A549 (cell line): ENCODE data around the gene ZNF628. TPM values are rescaled to one million over a fixed set of nuclear protein-coding genes. Genes with fewer than 3 reads are reported as not detected.
A peak's percentile ranks its signal among the peaks of the same experiment; 100 is the strongest.

Experiments used
- ATAC-seq, 2 experiments: fragments of 200-7000 bp in 1 of 2; fragments of >200 bp in 1 of 2; cut with Nextera tagmentation in 1 of 2; cut with Tn5 transposase in 1 of 2; 3 replicates each; pipeline versions ENCODE4 v1.8.0 to v1.9.1; 2018 to 2020; ENCODE audit warnings: mild to moderate bottlenecking in 1 of 2, moderate library complexity in 1 of 2
- CTCF ChIA-PET: fragments of 300-600 bp; sonication (Branson Sonifier 250); formaldehyde crosslinking; extraction: SDS; loops from one replicate; lab custom pipeline; 2021; ENCODE audit warnings: antibody characterized with exemption, inconsistent platforms; lab: Yijun Ruan, JAX
- POLR2A ChIA-PET: fragments of 350-600 bp; formaldehyde crosslinking; extraction: SDS; loops from one replicate; lab custom pipeline; 2021; ENCODE audit warnings: antibody characterized with exemption, inconsistent platforms; lab: Yijun Ruan, JAX
- DNase-seq, 2 experiments: peaks; one replicate each; pipeline versions ENCODE4 v3.0.0 to v3.0.0-alpha.2; 2011 to 2016; ENCODE audit warnings: low read depth in 1 of 2, low spot score in 1 of 2
- FAIRE-seq: peaks from 2 replicates; lab custom pipeline; 2011; peaks lifted over from hg19 to GRCh38; lab: Jason Lieb, UNC
- H3K27ac ChIP-seq, 2 experiments: fragments of >200 bp; sonication (Bioruptor Twin); formaldehyde crosslinking; 3 replicates each; pipeline ENCODE4 v1.5.1; 2016 to 2017
- H3K4me1 ChIP-seq: fragments of >200 bp; sonication (Bioruptor Twin); formaldehyde crosslinking; 3 replicates; pipeline ENCODE4 v1.6.1; 2016
- H3K4me2 ChIP-seq: fragments of >200 bp; sonication (Bioruptor Twin); formaldehyde crosslinking; 3 replicates; pipeline ENCODE4 v1.6.1; 2016
- H3K4me3 ChIP-seq: fragments of >200 bp; sonication (Bioruptor Twin); formaldehyde crosslinking; 3 replicates; pipeline ENCODE4 v1.5.1; 2016
- H3K9me3 ChIP-seq: fragments of >200 bp; sonication (Bioruptor Twin); formaldehyde crosslinking; 3 replicates; pipeline ENCODE4 v1.6.1; 2016
- CBX8 ChIP-seq: fragments of 200-600 bp; sonication (generic); IDR thresholded peaks from 2 replicates; pipeline ENCODE4 v1.6.1; 2016
- CEBPB ChIP-seq, 2 experiments: fragments of >200 bp in 1 of 2; sonication (Bioruptor Twin) in 1 of 2; formaldehyde crosslinking in 1 of 2; IDR thresholded peaks; 2 replicates each; pipeline ENCODE4 v1.6.1; 2012 to 2016
- CHD4 ChIP-seq: fragments of 200-600 bp; sonication (generic); IDR thresholded peaks from 2 replicates; pipeline ENCODE4 v1.6.1; 2016; ENCODE audit warnings: antibody characterized with exemption, mild to moderate bottlenecking, borderline replicate concordance
- EHF ChIP-seq: fragments of 250-450 bp; sonication (Bioruptor Pico); IDR thresholded peaks from 2 replicates; pipeline ENCODE4 v1.5.0; 2020; ENCODE audit warnings: mild to moderate bottlenecking
- EHMT2 ChIP-seq: fragments of 200-600 bp; sonication (generic); IDR thresholded peaks from 2 replicates; pipeline ENCODE4 v1.6.1; 2016; ENCODE audit warnings: antibody characterized with exemption, low read depth, mild to moderate bottlenecking, moderate library complexity
- FOSB ChIP-seq: fragments of 250-450 bp; sonication (Bioruptor Pico); IDR thresholded peaks from 2 replicates; pipeline ENCODE4 v1.5.0; 2020; ENCODE audit warnings: mild to moderate bottlenecking, moderate library complexity
- FOSL2 ChIP-seq, 2 experiments: fragments of 450-650 bp in 1 of 2; fragments of >200 bp in 1 of 2; sonication (Bioruptor Twin) in 1 of 2; formaldehyde crosslinking; IDR thresholded peaks; 2 replicates each; pipeline versions ENCODE4 v1.5.0 to v1.6.1; 2016 to 2020; ENCODE audit warnings: mild to moderate bottlenecking in 1 of 2, moderate library complexity in 1 of 2
- HES2 ChIP-seq: fragments of >200 bp; sonication (Bioruptor Twin); formaldehyde crosslinking; IDR thresholded peaks from 2 replicates; pipeline ENCODE4 v1.6.1; 2016
- HOXA7 ChIP-seq: fragments of 250-450 bp; sonication (Bioruptor Pico); IDR thresholded peaks from 2 replicates; pipeline ENCODE4 v1.5.0; 2020; ENCODE audit warnings: mild to moderate bottlenecking, moderate library complexity
- JUN ChIP-seq, 2 experiments: fragments of >200 bp; sonication (Bioruptor Twin); formaldehyde crosslinking; IDR thresholded peaks; 2 replicates in 1 of 2; 3 replicates in 1 of 2; pipeline ENCODE4 v1.6.1; 2016 to 2017
- KDM1A ChIP-seq: fragments of 200-600 bp; sonication (generic); IDR thresholded peaks from 2 replicates; pipeline ENCODE4 v1.6.1; 2016; ENCODE audit warnings: low read depth, mild to moderate bottlenecking
- NR3C1 ChIP-seq: fragments of >200 bp; sonication (Bioruptor Twin); formaldehyde crosslinking; IDR thresholded peaks from 3 replicates; pipeline ENCODE4 v1.6.1; 2017
- PHF8 ChIP-seq: fragments of 200-600 bp; sonication (generic); IDR thresholded peaks from 2 replicates; pipeline ENCODE4 v1.6.1; 2016; ENCODE audit warnings: low read depth, mild to moderate bottlenecking, antibody characterized with exemption, moderate library complexity, borderline replicate concordance
- POLR2A ChIP-seq: IDR thresholded peaks from 2 replicates; pipeline ENCODE4 v1.6.1; 2012; ENCODE audit warnings: mild to moderate bottlenecking, low read length
- RAD21 ChIP-seq, 2 experiments: fragments of >200 bp in 1 of 2; sonication (Bioruptor Twin) in 1 of 2; formaldehyde crosslinking in 1 of 2; IDR thresholded peaks in 1 of 2; conservative IDR thresholded peaks in 1 of 2; 2 replicates in 1 of 2; 3 replicates in 1 of 2; pipeline ENCODE4 v1.6.1; 2012 to 2018; ENCODE audit warnings: inconsistent platforms in 1 of 2
- SMC3 ChIP-seq: fragments of >200 bp; sonication (Bioruptor Twin); formaldehyde crosslinking; IDR thresholded peaks from 3 replicates; pipeline ENCODE4 v1.6.1; 2018; ENCODE audit warnings: inconsistent platforms
- SREBF2 ChIP-seq: fragments of 450-650 bp; IDR thresholded peaks from 2 replicates; pipeline ENCODE4 v1.6.1; 2014; ENCODE audit warnings: mild to moderate bottlenecking, moderate library complexity
- TP53 ChIP-seq: fragments of 250-450 bp; sonication (Bioruptor Pico); IDR thresholded peaks from 2 replicates; pipeline ENCODE4 v1.5.0; 2021; ENCODE audit warnings: mild to moderate bottlenecking, moderate library complexity
- ZC3H11A ChIP-seq: fragments of 450-650 bp; IDR thresholded peaks from 2 replicates; pipeline ENCODE4 v1.6.1; 2014; ENCODE audit warnings: antibody characterized with exemption, mild to moderate bottlenecking
- ZNF302 ChIP-seq: fragments of 250-450 bp; sonication (Bioruptor Pico); IDR thresholded peaks from 2 replicates; pipeline ENCODE4 v1.9.0; 2021; ENCODE audit warnings: inconsistent platforms, mild to moderate bottlenecking, moderate library complexity
- WGBS: methylation state at CpG from one replicate; pipeline ENCODE4 v1.1.6; 2017; ENCODE audit errors: missing lambda C conversion rate; 5-methylcytosine and 5-hydroxymethylcytosine counted together
- polyA plus RNA-seq, 4 experiments: library from polyadenylated mRNA; depleted of rRNA in 3 of 4; stranded (reverse); fragments of >200 nt; fragmentation: RNase III in 1 of 4; extraction: RNeasy Plus Mini Kit Qiagen cat#74134 plus additional on column Dnase treatment in 1 of 4; gene quantifications; 2 replicates in 3 of 4; 3 replicates in 1 of 4; pipeline ENCODE4 v1.2.3, GENCODE V29; 2011 to 2017
- TF ChIP-seq, protein P1 (sequence below): IDR thresholded peaks from 2 replicates; pipeline ENCODE4 v1.6.1; 2012; ENCODE audit warnings: low read depth, borderline replicate concordance
- TF ChIP-seq, protein P2 (sequence below): fragments of 450-650 bp; IDR thresholded peaks from 2 replicates; pipeline ENCODE4 v1.6.1; 2014; ENCODE audit warnings: antibody characterized with exemption
- TF ChIP-seq, protein P3 (sequence below): fragments of >200 bp; sonication (Bioruptor Twin); formaldehyde crosslinking; IDR thresholded peaks from 3 replicates; pipeline ENCODE4 v1.5.1; 2016

ZNF628 gene
- polyA plus RNA-seq, 2 of the 4 experiments (the other 2 are of a cell fraction), result 0.32 to 5.7 TPM

GRCh38 chr19:55493645-55494171 lies 17.3 kb downstream of the ZNF628 start:
- ChIA-PET CTCF (interaction anchor here (1.0 to 17.3 kb wide), 10 partner anchors 10 to 353 kb away, joined by 3 to 219 read pairs (median 5); partner anchors contain the start of gene ZNF865), POLR2A (no interaction called here)
- WGBS, result 70% methylated on average over 20 of the region's 38 CpGs
- ATAC-seq (no peak), DNase-seq (no peak), FAIRE-seq (no peak)
- no peak for TF ChIP-seq HOXA7 (CRISPR knock-in tag)
- no peak for TF ChIP-seq FOSB (CRISPR knock-in tag)
- TF ChIP-seq, protein P1, sequence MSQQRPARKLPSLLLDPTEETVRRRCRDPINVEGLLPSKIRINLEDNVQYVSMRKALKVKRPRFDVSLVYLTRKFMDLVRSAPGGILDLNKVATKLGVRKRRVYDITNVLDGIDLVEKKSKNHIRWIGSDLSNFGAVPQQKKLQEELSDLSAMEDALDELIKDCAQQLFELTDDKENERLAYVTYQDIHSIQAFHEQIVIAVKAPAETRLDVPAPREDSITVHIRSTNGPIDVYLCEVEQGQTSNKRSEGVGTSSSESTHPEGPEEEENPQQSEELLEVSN, result no peak
- TF ChIP-seq CHD4, result no peak
- no peak for TF ChIP-seq ZC3H11A
- TF ChIP-seq, protein P2, sequence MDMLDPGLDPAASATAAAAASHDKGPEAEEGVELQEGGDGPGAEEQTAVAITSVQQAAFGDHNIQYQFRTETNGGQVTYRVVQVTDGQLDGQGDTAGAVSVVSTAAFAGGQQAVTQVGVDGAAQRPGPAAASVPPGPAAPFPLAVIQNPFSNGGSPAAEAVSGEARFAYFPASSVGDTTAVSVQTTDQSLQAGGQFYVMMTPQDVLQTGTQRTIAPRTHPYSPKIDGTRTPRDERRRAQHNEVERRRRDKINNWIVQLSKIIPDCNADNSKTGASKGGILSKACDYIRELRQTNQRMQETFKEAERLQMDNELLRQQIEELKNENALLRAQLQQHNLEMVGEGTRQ, result no peak
- TF ChIP-seq EHMT2, result no peak
- no peak for TF ChIP-seq EHF (CRISPR knock-in tag)
- TF ChIP-seq SREBF2, result no peak
- TF ChIP-seq FOSL2 (IDR thresholded peaks at IDR 0.05), result no peak
- no peak for TF ChIP-seq FOSL2 (CRISPR knock-in tag; IDR thresholded peaks at IDR 0.05)
- no peak overlapping the region for H3K4me3 ChIP-seq
- no peaks in the 10 kb centered on the region for H3K9me3 ChIP-seq
- no peak overlapping the region for H3K4me2 ChIP-seq
- H3K27ac ChIP-seq, result peak overlapping the region in 1 of 2 experiments; percentile 22; a peak in 1 of 6 replicates
- peaks cover 31% of the 10 kb centered on the region for H3K4me1 ChIP-seq

DNA sequence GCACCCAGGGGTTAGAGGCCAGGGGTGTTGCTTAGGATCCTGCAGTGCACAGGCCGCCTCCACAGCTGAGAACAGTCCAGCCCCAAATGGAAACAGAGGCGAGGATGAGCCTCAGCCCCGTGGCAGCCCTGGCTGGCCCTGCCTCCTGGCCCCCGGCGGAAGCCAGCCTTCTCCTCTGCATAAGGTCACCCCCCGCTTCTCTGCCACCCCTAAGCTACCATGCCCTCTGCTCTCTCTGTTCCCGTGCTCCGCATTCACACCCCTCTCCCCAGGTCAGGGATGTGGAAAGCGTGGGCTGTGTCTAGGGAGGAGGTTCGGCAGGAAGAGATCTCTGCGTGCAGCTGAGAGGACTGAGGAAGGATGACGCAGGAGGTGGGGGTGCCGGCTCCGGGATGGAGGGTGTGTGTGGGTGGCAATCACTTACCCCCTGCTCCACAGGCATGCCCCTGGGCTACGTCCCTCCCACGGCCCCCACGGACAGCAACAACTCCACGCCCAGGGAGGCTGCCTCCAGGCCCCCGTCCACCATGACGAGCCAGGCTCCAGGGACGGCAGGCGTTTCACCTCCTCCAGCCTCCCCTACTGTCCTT lies 17.9 kb downstream of the ZNF628 start:
- TF ChIP-seq, protein P2, result no peak
- TF ChIP-seq PHF8, result no peak
- TF ChIP-seq POLR2A, result no peak
- no peak for TF ChIP-seq KDM1A
- no peak for TF ChIP-seq TP53 (CRISPR knock-in tag)
- TF ChIP-seq ZNF302 (CRISPR knock-in tag), result no peak
- no peak for TF ChIP-seq NR3C1
- no peak for TF ChIP-seq CEBPB (IDR thresholded peaks at IDR 0.05)
- TF ChIP-seq, protein P3, sequence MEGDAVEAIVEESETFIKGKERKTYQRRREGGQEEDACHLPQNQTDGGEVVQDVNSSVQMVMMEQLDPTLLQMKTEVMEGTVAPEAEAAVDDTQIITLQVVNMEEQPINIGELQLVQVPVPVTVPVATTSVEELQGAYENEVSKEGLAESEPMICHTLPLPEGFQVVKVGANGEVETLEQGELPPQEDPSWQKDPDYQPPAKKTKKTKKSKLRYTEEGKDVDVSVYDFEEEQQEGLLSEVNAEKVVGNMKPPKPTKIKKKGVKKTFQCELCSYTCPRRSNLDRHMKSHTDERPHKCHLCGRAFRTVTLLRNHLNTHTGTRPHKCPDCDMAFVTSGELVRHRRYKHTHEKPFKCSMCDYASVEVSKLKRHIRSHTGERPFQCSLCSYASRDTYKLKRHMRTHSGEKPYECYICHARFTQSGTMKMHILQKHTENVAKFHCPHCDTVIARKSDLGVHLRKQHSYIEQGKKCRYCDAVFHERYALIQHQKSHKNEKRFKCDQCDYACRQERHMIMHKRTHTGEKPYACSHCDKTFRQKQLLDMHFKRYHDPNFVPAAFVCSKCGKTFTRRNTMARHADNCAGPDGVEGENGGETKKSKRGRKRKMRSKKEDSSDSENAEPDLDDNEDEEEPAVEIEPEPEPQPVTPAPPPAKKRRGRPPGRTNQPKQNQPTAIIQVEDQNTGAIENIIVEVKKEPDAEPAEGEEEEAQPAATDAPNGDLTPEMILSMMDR, result no peak
- no peak for TF ChIP-seq RAD21 (conservative IDR thresholded peaks at IDR 0.05 in 1 of 2, IDR thresholded peaks at IDR 0.05 in 1 of 2)
- TF ChIP-seq JUN (IDR thresholded peaks at IDR 0.05), result no peak
- TF ChIP-seq SMC3, result no peak
- TF ChIP-seq HES2, result no peak
- no peak for TF ChIP-seq CBX8
- H3K4me1 ChIP-seq, result peaks cover 26% of the 10 kb centered on the region; the same call in 2 of the 3 replicates
- WGBS, result 71% methylated on average over 22 of the region's 22 CpGs
- no peak overlapping the region for H3K4me3 ChIP-seq
- CTCF ChIA-PET, result interaction anchor here (1.0 to 17.3 kb wide), 8 partner anchors 9 to 353 kb away, joined by 3 to 219 read pairs (median 10); partner anchors contain the start of gene ZNF865
- H3K27ac ChIP-seq, result no peak overlapping the region
- POLR2A ChIA-PET, result interaction anchor here (1.1 kb wide), 1 partner anchor 10 kb away, joined by 3 read pairs; no protein-coding TSS in a partner anchor
- no peak for DNase-seq
- no peak for ATAC-seq
- no peak overlapping the region for H3K4me2 ChIP-seq
- no peak for FAIRE-seq
- no peaks in the 10 kb centered on the region for H3K9me3 ChIP-seq
